DOHH2 (cell line): ENCODE results near the gene TEN1.

Experiments used
- EZH2phosphoT487 ChIP-seq: fragments of 200-600 bp; sonication (generic); IDR thresholded peaks from 2 replicates; pipeline ENCODE4 v1.6.1; 2017; ENCODE audit warnings: borderline replicate concordance, mild to moderate bottlenecking, antibody characterized with exemption, low read length, moderate library complexity, mixed read lengths
- TF ChIP-seq, protein P1 (sequence below): fragments of 200-600 bp; sonication (generic); IDR thresholded peaks from one replicate; pipeline ENCODE4 v1.5.1; 2014; ENCODE audit warnings: antibody characterized with exemption, mild to moderate bottlenecking, low read depth, low read length; ENCODE audit not compliant: poor library complexity, severe bottlenecking

DNA sequence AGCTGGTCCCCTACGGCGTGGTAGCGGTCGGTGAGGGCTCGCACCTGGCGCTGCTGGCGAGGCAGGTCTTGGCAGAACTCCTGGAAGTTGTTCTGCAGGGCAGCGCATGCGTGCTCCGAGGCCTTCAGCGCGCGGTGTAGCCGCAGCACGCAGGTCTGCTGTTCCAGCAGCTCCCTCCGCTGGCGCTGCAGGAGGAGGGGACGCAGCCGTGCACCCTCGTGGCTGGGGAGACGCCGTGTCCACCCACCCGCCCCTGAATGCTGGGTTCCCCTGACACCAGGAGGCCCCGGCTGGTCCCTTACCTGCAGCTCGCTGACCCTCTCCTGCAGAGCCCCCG, 35.9 kb downstream of the TEN1 start:
- TF ChIP-seq EZH2phosphoT487: no peak
- TF ChIP-seq, protein P1, sequence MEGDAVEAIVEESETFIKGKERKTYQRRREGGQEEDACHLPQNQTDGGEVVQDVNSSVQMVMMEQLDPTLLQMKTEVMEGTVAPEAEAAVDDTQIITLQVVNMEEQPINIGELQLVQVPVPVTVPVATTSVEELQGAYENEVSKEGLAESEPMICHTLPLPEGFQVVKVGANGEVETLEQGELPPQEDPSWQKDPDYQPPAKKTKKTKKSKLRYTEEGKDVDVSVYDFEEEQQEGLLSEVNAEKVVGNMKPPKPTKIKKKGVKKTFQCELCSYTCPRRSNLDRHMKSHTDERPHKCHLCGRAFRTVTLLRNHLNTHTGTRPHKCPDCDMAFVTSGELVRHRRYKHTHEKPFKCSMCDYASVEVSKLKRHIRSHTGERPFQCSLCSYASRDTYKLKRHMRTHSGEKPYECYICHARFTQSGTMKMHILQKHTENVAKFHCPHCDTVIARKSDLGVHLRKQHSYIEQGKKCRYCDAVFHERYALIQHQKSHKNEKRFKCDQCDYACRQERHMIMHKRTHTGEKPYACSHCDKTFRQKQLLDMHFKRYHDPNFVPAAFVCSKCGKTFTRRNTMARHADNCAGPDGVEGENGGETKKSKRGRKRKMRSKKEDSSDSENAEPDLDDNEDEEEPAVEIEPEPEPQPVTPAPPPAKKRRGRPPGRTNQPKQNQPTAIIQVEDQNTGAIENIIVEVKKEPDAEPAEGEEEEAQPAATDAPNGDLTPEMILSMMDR: no peak
